GM20000 (cell line): ENCODE measurements around the gene NRG2.
A peak's percentile ranks its signal among the peaks of the same experiment; 100 is the strongest.

Experiments used
- DNase-seq: peaks from one replicate; pipeline ENCODE4 v3.0.0; 2012; ENCODE audit warnings: low spot score
- CTCF ChIP-seq: IDR thresholded peaks from 2 replicates; pipeline ENCODE4 v1.5.1; 2012; ENCODE audit warnings: mild to moderate bottlenecking, control low read depth; ENCODE audit errors: extremely low read depth, missing control alignments

NRG2 gene

GRCh38 chr5:139951983-139952382 lies 91.1 kb downstream of the NRG2 start:
- TF ChIP-seq CTCF: no peak
- no peak for DNase-seq

GRCh38 chr5:139951296-139951924 lies 91.7 kb downstream of the NRG2 start:
- TF ChIP-seq CTCF: no peak
- DNase-seq: no peak

- DNase-seq: no peak
- no peak for TF ChIP-seq CTCF
These were observed 92.7 kb downstream of the NRG2 start for GRCh38 chr5:139950436-139950835.

GRCh38 chr5:139949710-139950109 lies 93.4 kb downstream of the NRG2 start:
- no peak for TF ChIP-seq CTCF
- DNase-seq: peak; percentile 0

GRCh38 chr5:139947727-139948126 lies 95.4 kb downstream of the NRG2 start:
- DNase-seq: no peak
- no peak for TF ChIP-seq CTCF

- no peak for DNase-seq
- TF ChIP-seq CTCF: no peak
These were observed 96.7 kb downstream of the NRG2 start for GRCh38 chr5:139946440-139946839.

GRCh38 chr5:139946006-139946405 lies 97.1 kb downstream of the NRG2 start:
- no peak for DNase-seq
- no peak for TF ChIP-seq CTCF
